Ramos (cell line): ENCODE measurements around the gene NID1.

Experiments
- in situ Hi-C: fragments of 300-500 bp; cut with MboI; formaldehyde crosslinking; loops from one replicate; pipeline ENCODE4 v1.14.3; 2022; ENCODE audit warnings: low sequenced_read_pairs; ENCODE audit not compliant: unreplicated experiment

The NID1 gene, protein sequence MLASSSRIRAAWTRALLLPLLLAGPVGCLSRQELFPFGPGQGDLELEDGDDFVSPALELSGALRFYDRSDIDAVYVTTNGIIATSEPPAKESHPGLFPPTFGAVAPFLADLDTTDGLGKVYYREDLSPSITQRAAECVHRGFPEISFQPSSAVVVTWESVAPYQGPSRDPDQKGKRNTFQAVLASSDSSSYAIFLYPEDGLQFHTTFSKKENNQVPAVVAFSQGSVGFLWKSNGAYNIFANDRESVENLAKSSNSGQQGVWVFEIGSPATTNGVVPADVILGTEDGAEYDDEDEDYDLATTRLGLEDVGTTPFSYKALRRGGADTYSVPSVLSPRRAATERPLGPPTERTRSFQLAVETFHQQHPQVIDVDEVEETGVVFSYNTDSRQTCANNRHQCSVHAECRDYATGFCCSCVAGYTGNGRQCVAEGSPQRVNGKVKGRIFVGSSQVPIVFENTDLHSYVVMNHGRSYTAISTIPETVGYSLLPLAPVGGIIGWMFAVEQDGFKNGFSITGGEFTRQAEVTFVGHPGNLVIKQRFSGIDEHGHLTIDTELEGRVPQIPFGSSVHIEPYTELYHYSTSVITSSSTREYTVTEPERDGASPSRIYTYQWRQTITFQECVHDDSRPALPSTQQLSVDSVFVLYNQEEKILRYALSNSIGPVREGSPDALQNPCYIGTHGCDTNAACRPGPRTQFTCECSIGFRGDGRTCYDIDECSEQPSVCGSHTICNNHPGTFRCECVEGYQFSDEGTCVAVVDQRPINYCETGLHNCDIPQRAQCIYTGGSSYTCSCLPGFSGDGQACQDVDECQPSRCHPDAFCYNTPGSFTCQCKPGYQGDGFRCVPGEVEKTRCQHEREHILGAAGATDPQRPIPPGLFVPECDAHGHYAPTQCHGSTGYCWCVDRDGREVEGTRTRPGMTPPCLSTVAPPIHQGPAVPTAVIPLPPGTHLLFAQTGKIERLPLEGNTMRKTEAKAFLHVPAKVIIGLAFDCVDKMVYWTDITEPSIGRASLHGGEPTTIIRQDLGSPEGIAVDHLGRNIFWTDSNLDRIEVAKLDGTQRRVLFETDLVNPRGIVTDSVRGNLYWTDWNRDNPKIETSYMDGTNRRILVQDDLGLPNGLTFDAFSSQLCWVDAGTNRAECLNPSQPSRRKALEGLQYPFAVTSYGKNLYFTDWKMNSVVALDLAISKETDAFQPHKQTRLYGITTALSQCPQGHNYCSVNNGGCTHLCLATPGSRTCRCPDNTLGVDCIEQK

DNA sequence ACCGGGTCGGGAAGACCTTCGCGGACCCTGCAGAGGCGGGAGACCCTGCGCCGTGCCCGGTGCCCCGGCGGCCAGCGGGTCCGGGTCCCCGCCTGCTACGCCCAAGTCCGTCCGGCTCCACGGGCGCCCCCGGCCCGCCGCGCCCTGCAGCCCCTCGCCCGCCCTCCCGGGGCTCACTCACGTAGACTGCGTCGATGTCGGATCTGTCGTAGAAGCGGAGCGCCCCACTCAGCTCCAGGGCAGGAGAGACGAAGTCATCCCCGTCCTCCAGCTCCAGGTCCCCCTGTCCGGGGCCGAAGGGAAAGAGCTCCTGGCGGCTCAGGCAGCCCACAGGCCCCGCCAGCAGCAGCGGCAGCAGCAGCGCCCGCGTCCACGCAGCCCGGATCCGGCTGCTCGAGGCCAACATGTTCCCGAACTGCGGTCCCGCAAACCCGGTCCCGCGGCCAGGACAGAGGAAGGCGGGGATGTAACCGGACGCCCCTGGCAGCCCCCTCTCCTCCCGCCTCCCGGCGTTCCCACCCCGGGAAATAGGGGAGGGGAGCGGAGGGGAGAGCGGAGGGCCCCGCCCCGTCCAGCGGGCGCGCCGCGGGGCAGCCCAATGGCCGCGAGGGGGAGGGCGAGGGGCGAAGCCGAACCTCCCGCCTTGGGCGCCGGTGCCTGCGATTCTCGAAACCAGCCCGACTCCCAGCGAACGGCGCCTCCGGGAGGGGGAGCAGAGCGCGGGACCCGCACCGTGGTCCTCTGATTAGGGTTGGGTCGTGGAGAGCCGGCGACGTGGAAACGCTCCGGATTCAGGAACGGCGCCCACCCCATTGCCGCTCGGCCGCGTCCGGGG lies at the start of gene NID1:
TSS of gene NID1 (minus strand) at position 417 of the 835 bp plus-strand sequence. CDS start at position 406, 11 bp downstream.
- in situ Hi-C loops: no loop called here

DNA sequence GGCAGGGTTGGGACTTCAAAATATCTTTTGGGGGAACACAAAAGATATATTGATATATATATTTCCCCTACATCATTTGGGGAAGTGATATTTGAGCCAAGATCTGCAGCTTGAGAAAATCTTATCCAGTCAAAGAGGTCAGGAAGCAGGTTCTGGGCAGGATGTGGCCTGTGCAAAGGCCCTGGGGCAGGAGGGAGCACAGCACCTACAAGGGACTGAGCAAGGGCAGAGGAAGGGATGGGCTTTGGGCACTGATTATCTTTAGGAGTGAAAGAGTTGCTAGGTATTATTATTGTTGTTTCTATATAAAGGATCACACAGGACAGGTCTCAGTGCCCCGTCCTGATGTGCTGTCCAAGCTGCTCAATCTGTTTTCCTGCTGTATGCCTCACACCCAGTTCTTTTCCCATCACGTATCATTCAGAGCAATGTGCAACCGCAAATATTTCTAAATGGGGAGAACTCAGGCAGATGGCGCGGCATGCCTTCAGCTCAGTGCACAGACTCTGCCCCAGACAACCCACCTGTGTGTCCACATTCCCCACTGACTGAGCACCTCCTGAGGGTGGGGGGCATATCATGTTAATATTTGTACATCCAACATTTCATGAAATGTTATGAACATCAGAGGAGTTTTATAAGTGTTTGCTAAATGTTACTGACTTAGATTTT lies 49.3 kb upstream of the NID1 start:
- in situ Hi-C loops: loop anchor here (5.0 kb wide), 1 partner anchor 368 kb away; no protein-coding TSS in a partner anchor

DNA sequence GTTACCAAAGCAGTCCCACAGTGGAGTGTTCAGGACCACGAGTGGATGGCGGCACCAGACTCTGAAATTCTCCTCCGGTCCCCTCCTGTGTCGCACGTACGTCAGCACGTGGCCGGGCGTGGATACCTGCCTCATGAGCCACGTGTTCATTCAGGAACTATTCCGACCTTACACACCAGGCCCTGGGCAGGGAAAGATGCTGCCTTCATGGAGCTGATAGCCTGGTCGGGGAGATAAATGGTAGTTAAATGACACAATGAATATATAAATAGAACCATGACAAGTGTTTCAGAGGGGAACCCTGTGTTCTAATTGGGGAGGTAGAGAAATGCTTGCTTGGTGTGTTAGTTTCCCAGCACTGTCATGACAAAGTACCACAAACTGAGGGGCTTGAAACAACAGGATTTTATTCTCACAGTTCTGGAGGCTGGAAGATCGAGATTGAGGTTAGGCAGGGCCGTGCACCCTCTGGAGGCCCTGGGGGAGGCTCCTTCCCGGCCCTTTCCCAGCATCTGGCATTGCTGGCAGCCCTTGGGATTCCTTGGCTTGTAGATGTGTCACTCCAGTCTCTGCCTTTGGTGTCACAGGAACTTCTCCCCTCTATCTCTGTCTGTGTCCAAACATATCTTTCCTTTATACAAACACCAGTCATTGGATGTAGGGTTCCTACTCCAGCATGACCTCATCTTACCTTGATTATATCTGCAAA lies 48.6 kb upstream of the NID1 start:
- in situ Hi-C loops: loop anchor here (5.0 kb wide), 1 partner anchor 369 kb away; no protein-coding TSS in a partner anchor

DNA sequence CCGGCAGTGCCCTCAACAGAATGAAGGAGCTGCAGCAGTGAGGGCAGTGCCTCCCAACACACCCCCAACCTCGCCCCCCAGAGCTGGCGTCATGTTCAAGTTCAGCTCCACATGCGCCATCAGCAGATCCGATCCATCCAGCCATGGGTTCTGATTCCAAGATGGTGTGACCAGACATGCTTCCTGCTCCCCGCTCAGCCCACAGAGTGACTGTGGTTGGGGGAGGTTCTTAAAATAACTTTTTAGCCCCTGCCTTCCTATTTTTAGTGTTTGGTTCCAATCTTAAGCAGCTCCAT lies 47.4 kb upstream of the NID1 start:
- in situ Hi-C loops: loop anchor here (5.0 kb wide), 1 partner anchor 370 kb away; no protein-coding TSS in a partner anchor

DNA sequence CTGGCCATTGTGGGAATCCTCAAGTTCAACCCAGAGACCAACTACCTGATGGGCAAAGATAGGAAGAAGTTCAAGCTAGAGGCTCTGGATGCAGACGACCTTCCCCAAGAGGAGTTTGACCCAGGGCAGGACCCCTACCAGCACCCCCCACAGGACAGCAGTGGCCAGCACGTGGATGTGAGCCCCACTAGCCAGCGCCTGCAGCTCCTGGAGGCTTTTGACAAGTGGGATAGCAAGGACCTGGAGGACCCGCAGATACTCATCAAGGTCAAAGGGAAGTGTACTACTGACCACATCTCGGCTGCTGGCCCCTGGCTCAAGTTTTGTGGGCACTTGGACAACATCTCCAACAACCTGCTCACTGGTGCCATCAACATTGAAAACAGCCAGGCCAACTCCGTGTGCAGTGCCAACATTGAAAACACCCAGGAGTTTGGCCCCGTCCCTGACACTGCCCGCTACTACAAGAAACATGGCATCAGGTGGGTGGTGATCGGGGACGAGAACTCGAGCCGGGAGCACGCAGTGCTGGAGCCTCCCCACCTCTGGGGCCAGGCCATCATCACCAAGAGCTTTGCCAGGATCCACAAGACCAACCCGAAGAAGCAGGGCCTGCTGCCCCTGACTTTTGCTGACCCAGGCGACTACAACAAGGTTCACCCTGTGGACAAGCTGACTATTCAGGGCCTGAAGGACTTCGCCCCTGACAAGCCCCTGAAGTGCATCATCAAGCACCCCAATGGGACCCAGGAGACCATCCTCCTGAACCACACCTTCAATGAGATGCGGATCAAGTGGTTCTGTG lies 46.8 kb upstream of the NID1 start:
- in situ Hi-C loops: loop anchor here (5.0 kb wide), 1 partner anchor 371 kb away; no protein-coding TSS in a partner anchor

DNA sequence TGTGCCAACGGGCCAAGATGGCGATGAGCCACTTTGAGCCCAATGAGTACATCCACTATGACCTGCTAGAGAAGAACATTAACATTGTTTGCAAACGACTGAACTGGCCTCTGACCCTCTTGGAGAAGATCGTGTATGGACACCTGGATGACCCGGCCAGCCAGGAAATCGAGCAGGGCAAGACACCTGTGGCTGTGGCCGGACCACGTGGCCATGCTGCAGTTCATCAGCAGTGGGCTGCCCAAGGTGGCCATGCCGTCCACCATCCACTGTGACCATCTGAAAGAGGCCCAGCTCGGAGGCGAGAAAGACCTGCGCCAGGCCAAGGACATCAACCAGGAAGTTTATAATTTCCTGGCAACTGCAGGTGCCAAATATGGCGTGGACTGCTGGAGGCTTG lies 45.2 kb upstream of the NID1 start:
- in situ Hi-C loops: loop anchor here (5.0 kb wide), 1 partner anchor 372 kb away; no protein-coding TSS in a partner anchor

DNA sequence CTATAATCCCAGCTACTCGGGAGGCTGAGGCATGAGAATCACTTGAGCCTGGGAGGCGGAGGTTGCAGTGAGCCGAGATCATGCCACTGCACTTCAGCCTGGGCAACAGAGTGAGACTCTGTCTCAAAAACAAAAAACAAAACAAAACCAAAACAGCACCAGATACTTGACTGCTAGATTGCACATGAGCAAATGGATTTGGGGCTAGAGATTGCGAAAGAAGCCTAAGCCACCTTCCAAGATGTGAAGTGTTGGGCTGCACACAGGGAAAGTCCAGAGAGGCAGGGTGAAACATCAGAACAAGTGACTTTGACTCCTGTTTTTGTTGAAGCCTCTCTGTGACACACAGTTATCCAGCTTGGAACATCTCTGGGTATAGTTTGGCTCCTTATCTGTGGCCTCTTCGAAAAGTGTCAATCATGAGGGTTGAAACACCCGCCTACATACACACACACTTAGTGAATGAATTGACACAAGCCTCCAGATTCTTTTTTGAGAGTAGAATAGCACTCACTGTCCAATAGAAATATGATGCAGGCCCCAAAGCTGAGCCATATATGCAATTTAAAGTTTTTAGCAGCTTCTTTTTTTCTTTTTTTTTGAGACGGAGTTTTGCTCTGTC lies 43.2 kb upstream of the NID1 start:
- in situ Hi-C loops: loop anchor here (5.0 kb wide), 1 partner anchor 194 kb away; no protein-coding TSS in a partner anchor

DNA sequence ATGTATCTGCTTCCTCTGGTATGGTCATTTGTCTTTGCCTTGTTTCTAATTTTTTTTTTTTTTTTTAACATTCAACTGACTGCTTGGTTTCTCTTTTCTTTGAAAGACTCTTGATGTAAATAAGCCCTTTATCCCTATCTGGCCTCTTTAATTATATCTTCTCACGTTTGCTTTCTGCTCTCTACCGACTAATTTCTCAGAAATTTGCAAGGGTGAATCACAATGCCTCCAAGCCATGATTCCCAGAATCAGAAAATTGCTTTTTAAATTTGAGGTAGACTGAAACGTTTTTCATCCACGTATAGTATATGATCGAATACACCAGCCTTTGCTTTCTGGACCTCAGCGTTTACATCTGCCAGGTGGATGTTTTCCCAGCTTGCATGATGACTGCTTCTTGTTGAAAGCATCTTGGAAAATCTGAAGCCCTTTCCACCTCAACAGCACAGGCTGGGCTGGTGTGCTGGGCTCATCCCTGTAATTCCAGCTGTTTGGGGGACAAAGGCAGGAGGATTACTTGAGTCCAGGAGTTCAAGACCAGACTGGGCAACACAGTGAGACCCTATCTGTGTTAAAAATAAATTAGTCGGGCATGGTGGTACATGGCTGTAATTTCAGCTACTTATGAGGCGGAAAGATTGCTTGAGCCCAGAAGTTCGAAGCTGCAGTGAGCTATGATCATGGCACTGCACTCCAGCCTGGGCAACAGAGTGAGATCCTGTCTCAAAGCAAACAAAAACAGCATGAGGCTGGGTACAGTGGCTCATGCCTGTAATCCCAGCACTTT lies 42.4 kb upstream of the NID1 start:
- in situ Hi-C loops: loop anchor here (5.0 kb wide), 1 partner anchor 195 kb away; no protein-coding TSS in a partner anchor

DNA sequence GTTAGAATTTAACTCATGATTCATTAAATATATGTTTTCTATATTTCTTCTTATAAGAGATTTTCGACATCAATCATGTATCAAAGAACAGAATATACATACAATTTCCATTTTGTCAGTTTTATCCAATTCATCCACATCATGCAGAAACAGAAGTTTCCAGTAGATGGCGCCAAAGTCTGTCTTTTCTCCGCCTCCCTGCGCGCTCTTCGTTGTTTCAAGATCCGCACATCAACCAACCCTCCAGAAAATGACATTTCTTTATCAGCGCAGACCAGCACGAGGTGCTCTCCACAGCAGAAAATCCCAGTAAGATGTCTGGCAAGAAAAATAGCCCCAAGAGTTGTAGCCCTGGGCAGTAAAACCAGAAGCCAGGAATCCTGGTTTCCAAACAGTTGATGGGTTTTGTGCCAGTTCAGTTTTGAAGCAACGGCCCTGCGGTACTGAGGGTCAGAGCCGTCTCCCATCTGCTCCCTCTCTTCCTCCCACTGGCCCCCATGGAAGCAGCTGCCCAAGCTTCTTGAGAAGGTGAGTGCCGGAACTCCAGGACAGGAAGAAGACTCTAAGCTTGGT lies 38.8 kb upstream of the NID1 start:
- in situ Hi-C loops: no loop called here

DNA sequence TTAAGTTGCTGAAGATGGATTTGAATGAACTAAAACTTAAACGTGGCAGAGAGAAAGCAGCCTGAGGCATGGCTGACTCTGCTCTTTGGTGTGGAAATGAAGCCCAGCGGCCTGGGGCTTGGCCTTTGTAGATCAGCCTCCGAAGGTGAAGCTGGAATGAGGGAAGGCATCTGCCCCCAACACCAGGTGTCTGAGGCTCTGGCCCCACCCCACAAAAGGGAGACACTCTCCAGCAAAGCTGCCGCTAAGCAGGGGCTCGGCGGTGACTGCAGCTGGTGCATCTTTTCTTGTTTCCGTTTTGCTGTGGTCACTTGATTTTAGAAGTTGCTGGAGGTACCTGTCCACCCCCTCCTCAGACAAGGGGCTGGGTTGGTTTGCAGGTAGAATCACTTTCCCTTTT lies 38.2 kb upstream of the NID1 start:
- in situ Hi-C loops: no loop called here

DNA sequence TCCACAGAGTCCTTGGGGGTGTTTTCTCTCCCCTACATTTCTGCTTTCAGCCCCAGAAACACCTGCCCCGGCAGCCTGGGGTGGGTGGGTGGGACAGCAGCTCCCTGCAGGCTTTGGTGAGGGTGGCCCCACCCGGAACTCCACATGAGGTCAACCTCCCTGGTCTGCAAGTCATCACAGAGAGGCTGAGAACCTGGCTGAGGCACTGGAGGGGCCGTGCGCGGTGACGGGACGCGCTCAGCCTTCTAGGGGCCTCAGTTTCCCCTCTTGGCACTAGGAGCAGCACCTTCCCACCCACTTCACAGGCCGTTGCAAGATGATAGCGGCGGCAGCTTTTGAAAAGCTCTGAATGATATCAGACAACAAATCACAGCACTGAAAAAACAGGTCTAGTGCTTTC lies 37.7 kb upstream of the NID1 start:
- in situ Hi-C loops: no loop called here

DNA sequence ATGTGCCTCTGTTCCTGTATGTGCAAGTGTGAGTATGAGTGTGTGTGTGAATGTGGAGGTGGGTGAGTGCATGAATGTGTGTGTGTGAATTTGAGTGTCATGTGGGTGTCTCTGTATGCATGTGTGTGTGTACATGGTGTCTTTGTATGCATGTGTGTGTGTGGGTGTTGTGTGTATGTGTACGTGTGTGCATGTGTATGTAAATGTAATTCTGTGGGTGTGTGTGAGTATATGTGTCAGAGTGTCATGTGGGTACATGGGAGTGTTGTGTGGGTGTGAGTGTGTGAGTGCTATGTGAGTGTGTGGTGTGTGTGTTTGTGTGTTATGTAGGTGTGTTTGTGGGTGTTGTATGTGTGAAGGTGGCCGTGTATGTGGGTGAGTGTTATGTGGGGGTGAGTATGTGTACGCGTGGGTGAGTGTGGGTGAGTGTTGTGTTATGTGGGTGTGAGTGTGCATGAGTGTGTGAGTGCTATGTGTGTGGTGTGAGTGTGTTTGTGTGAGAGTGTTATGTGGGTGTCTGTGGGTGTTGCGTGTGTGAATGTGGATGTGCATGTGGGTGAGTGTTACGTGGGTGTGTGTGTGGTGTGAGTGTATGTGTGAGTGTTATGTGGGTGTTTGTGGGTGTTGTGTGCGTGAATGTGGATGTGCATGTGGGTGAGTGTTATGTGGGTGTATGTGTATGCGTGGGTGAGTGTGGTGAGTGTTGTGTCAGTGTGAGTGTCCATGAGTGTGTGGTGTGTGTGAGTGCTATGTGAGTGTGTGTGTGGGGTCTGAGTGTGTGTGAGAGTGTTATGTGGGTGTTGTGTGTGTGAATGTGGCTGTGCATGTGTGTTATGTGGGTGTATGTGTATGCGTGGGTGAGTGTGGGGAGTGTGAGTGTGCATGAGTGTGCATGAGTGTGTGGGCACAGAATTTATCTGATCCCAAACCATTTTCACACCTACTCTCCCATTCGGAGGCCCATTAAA lies 36.6 kb upstream of the NID1 start:
- in situ Hi-C loops: no loop called here

DNA sequence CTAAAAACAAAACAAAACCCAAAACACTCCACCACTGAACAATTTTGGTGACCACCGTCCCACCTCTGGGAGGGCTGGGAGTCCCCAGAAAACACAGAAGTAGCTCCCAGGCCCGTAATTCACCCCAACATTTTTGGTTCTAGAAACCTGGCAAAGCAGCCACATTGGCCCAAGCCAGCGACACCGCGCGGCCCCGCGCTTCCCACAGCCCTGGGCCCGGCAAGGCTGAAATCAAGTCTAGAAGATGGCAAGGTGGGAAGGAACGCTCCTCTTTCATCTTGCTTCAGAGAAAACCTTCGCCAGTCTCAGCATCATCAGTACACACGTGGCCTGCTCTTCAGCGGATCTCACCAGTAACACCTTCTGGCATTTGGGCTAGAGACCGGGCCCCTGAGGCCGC lies 35.9 kb upstream of the NID1 start:
- in situ Hi-C loops: no loop called here

DNA sequence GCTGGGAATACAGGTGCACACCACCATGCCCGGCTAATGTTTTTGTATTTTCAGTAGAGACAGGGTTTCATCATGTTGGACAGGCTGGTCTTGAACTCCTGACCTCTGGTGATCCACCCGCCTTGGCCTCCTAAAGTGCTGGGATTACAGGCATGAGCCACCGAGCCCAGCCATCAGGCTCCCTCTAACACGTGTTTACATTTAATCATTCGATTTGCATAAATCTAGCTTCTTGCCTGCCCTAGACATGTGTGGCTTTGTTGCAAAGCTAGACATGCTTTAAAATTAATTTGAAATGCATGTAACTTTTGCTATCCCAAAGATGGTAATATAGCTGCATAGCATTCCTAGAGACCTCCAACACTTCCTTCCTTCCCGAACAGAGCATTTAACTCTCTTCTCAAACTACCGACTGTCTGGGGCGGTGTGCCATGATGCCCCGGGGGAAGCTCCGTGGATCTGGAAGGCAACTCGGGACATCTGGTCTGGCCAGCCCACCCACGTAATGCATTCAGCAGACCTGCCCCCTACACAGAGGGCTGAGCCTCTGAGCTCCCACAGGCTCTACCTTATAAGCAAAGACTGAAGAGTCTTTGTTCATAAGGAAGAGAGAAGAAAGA lies 34.6 kb upstream of the NID1 start:
- in situ Hi-C loops: no loop called here
